Heart left ventricle (tissue), 13 donors: Measurements from ENCODE around the gene LRP5.

Experiments
- CTCF ChIP-seq, 12 donors: fragments of 200-600 bp; sonication (generic) in 4 of 12; IDR thresholded peaks; one replicate each; pipeline versions ENCODE4 v1.5.0 to v1.8.0; 2018 to 2022; ENCODE audit warnings: antibody characterized with exemption in 12 of 12, mild to moderate bottlenecking in 5 of 12
- POLR2A ChIP-seq, 2 donors: fragments of 450-650 bp; IDR thresholded peaks; one replicate each; pipeline ENCODE4 v1.6.1; 2017; ENCODE audit warnings: antibody characterized with exemption in 2 of 2, mild to moderate bottlenecking in 2 of 2, moderate library complexity in 2 of 2
- donor health status: ischemic (EF 13 %, LVEDD 7.1; RV severe dilation, severe dysfunction).
- donor health status: DM: no; HTN: yes; CAD: no.
- donor health status: DM: no; HTN: no; CAD: no.
- donor health status: ischemic (EF 25% LVEDD 6.9; RV normal size, moderate dysfunction).
- donor health status: ischemic (EF 25% LVEDD 5.7; RV mildly dilated, moderate dysfunction).
- donor health status: ischemic (EF 35%, LVEDD 5.7; RV mildly dilated, moderate dysfunction).
- donor health status: nonischemic (EF 11% LVEDD 7.7; RV severe dilation, severe dysfunction).
- donor health status: DM: yes; HTN: yes; CAD: no.
- donor health status: PGD.
- donor health status: ischemic (EF 29% LVEDD 5.4; RV normal size, mild dysfunction).
- donor health status: nonischemic (EF 23%, LVEDD 6.1; RV moderate dilation, normal function).

DNA sequence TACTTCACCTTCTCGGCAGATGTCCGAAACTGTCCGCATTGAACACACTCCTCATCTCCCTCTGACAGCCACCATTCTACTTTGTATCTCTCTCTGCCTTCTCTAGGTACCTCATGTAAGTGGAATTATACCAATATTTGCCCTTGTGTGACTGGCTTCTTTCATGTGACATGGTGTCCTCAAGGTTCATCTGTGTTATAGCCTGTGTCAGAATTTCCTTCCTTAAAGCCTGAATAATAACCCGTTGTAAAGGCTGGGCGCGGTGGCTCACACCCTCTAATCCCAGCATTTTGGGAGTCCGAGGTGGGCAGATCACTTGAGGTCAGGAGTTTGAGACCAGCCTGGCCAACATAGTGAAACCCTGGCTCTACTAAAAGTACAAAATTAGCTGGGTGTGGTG, 107.8 kb downstream of the LRP5 start:
- TF ChIP-seq POLR2A (IDR thresholded peaks at IDR 0.05) (no peak), CTCF (IDR thresholded peaks at IDR 0.05) (no peak)
